DND-41 (cell line): ENCODE results near the gene EXT2.

Experiments used
- CTCF ChIP-seq: IDR thresholded peaks from 2 replicates; pipeline ENCODE4 v1.5.1; 2012; ENCODE audit warnings: borderline replicate concordance, low read length, moderate library complexity, mild to moderate bottlenecking; ENCODE audit not compliant: poor library complexity, severe bottlenecking; ENCODE audit errors: extremely low read depth
- EZH2 ChIP-seq: IDR thresholded peaks from 3 replicates; pipeline ENCODE4 v1.6.1; 2012; ENCODE audit warnings: borderline replicate concordance, low read depth, mild to moderate bottlenecking, moderate library complexity, low read length, inconsistent platforms; ENCODE audit not compliant: severe bottlenecking

GRCh38 chr11:44286911-44287310 is 191.4 kb downstream of the EXT2 start:
- TF ChIP-seq CTCF (no peak), EZH2 (no peak)
